K562 (cell line): ENCODE measurements around the gene USP17L22. TPM values are rescaled to one million over a fixed set of nuclear protein-coding genes. Genes with fewer than 3 reads are reported as not detected.
"Not testable (repeated sequence)": the region's sequence is repeated elsewhere in the genome, so short reads cannot be mapped to it uniquely, and the experiment has no call there.

Source experiments
- ATAC-seq: fragments of 200-7000 bp; cut with Tn5 transposase; 3 replicates; pipeline ENCODE4 v1.9.1; 2020; ENCODE audit warnings: moderate library complexity
- Bru-seq: library from RNA; stranded (reverse); fragments of 400-500 nt; gene quantifications from one replicate; lab custom pipeline; 2021; lab: Mats Ljungman, UMichigan
- BruChase-seq, 2 experiments: library from RNA; stranded (reverse); fragments of 400-500 nt; gene quantifications; one replicate each; lab custom pipeline; 2021; lab: Mats Ljungman, UMichigan
- BruUV-seq: library from RNA; stranded (reverse); fragments of 400-500 nt; replicated peaks from 2 replicates; lab custom pipeline; 2021; lab: Mats Ljungman, UMichigan
- CTCF ChIA-PET: fragments of 300-600 bp; formaldehyde crosslinking; extraction: SDS; loops from one replicate; lab custom pipeline; 2021; ENCODE audit warnings: low intra/inter-chr PET ratio; lab: Yijun Ruan, JAX
- POLR2A ChIA-PET: fragments of 300-600, 350-650 bp; sonication (Branson Sonifier 250); formaldehyde crosslinking; extraction: SDS; loops from one replicate; lab custom pipeline; 2021; ENCODE audit warnings: antibody characterized with exemption, inconsistent platforms; lab: Yijun Ruan, JAX
- DNase-seq, 4 experiments: peaks; one replicate each; pipeline versions ENCODE4 v3.0.0 to v3.0.0-alpha.2; 2011 to 2018; ENCODE audit warnings: low spot score in 3 of 4, mixed read lengths in 3 of 4; ENCODE audit errors: extremely low read depth in 1 of 4
- FAIRE-seq: peaks from 2 replicates; lab custom pipeline; 2011; peaks lifted over from hg19 to GRCh38; lab: Jason Lieb, UNC
- H2AFZ ChIP-seq: 2 replicates; pipeline ENCODE4 v1.6.0; 2011; ENCODE audit warnings: low read depth, low read length, control low read depth, inconsistent platforms
- H3K27ac ChIP-seq: fragments of 200-600 bp; 3 replicates; pipeline ENCODE4 v1.8.0; 2011; ENCODE audit warnings: low read depth, mild to moderate bottlenecking, control low read depth, inconsistent platforms, low read length, moderate library complexity, mixed read lengths; ENCODE audit errors: extremely low read depth
- H3K27me3 ChIP-seq, 2 experiments: fragments of 300-600 bp in 1 of 2; 2 replicates in 1 of 2; 3 replicates in 1 of 2; pipeline versions ENCODE4 v1.6.0 to v1.8.0; 2011; ENCODE audit warnings: inconsistent platforms in 2 of 2, low read length in 2 of 2, mild to moderate bottlenecking in 1 of 2, mixed read lengths in 1 of 2, moderate library complexity in 1 of 2; ENCODE audit not compliant: control insufficient read depth in 2 of 2, insufficient read depth in 2 of 2
- H3K36me3 ChIP-seq: fragments of 300-600 bp; 3 replicates; pipeline ENCODE4 v1.8.0; 2011; ENCODE audit warnings: mild to moderate bottlenecking, low read length, inconsistent platforms; ENCODE audit not compliant: control insufficient read depth, insufficient read depth
- H3K4me1 ChIP-seq, 2 experiments: fragments of 200-600 bp in 1 of 2; replicated peaks in 1 of 2; 2 replicates in 1 of 2; 3 replicates in 1 of 2; pipeline versions ENCODE4 v1.5.1 to v1.8.0; 2011; ENCODE audit warnings: inconsistent platforms in 2 of 2, low read length in 2 of 2, mild to moderate bottlenecking in 1 of 2, mixed read lengths in 1 of 2, moderate library complexity in 1 of 2; ENCODE audit not compliant: control insufficient read depth in 2 of 2, insufficient read depth in 2 of 2
- H3K4me2 ChIP-seq: 2 replicates; pipeline ENCODE4 v1.6.1; 2011; ENCODE audit warnings: low read length, control low read depth, inconsistent platforms, mixed read lengths; ENCODE audit not compliant: insufficient read depth
- H3K4me3 ChIP-seq: fragments of 200-600 bp; sonication (generic), shearing (Covaris generic); 2 replicates; pipeline ENCODE4 v1.5.1; 2016; ENCODE audit warnings: control low read depth, inconsistent platforms
- H3K79me2 ChIP-seq: fragments of 200-600 bp; 3 replicates; pipeline ENCODE4 v1.8.0; 2011; ENCODE audit warnings: low read length, inconsistent platforms; ENCODE audit not compliant: control insufficient read depth, insufficient read depth
- H3K9ac ChIP-seq, 2 experiments: 2 replicates each; pipeline versions ENCODE4 v1.6.0 to v1.6.1; 2011; ENCODE audit warnings: low read depth in 2 of 2, low read length in 2 of 2, control low read depth in 1 of 2, inconsistent platforms in 1 of 2, mild to moderate bottlenecking in 1 of 2, mixed read lengths in 1 of 2; ENCODE audit not compliant: insufficient read depth in 1 of 2
- H3K9me1 ChIP-seq: one replicate; pipeline ENCODE4 v1.6.0; 2011; ENCODE audit warnings: inconsistent platforms, mild to moderate bottlenecking, low read length, moderate library complexity; ENCODE audit not compliant: control insufficient read depth, insufficient read depth
- H3K9me3 ChIP-seq: replicated peaks from 2 replicates; pipeline ENCODE4 v1.5.1; 2011; ENCODE audit warnings: low read depth, low read length, inconsistent platforms; ENCODE audit not compliant: control insufficient read depth, insufficient read depth
- H4K20me1 ChIP-seq: replicated peaks from 2 replicates; pipeline ENCODE4 v1.6.1; 2011; ENCODE audit warnings: low read length, inconsistent platforms, mixed read lengths; ENCODE audit not compliant: control insufficient read depth, insufficient read depth
- WGBS: fragments of 100-300 bp; shearing (Covaris generic); methylation state at CpG from one replicate; pipeline ENCODE4 v1.1.6; 2016; ENCODE audit warnings: low coverage, mixed read lengths; ENCODE audit not compliant: insufficient coverage; ENCODE audit errors: missing lambda C conversion rate; 5-methylcytosine and 5-hydroxymethylcytosine counted together
- in situ Hi-C: fragments of 300-500 bp; cut with MboI; formaldehyde crosslinking; loops from 4 replicates; pipeline ENCODE4 v1.15.0; 2018; ENCODE audit warnings: inconsistent platforms, mixed read lengths
- intact Hi-C: fragments of 100-400 bp; cut with micrococcal nuclease; formaldehyde crosslinking; loops from 2 replicates; pipeline ENCODE4 v1.14.2; 2022
- long read RNA-seq, 3 experiments: library from polyadenylated mRNA in 2 of 3; library from RNA in 1 of 3; unstranded in 2 of 3; stranded (forward) in 1 of 3; transcript quantifications; one replicate each; pipeline ENCODE4 v2.0.0, GENCODE V29; 2019 to 2022
- polyA minus RNA-seq, 3 experiments: library from RNA; depleted of rRNA, polyadenylated mRNA; stranded (reverse); fragments of >200 nt; gene quantifications; 2 replicates each; pipeline ENCODE4 v1.2.3, GENCODE V29; 2011
- polyA plus RNA-seq, 8 experiments: library from polyadenylated mRNA; depleted of rRNA in 4 of 8; stranded (reverse) in 5 of 8; unstranded in 3 of 8; fragments of >200 nt; fragmentation: Nextera tagmentation in 2 of 8; fragmentation: Illumina TruSeq in 1 of 8; extraction: Ambion mirVana in 2 of 8; extraction: Trizol in 1 of 8; gene quantifications; 2 replicates each; pipeline versions ENCODE4 v1.2.1 to v1.2.3, GENCODE V29; 2011 to 2014; ENCODE audit warnings: inconsistent platforms in 1 of 8, missing spikeins in 1 of 8
- total RNA-seq, 7 experiments: library from RNA; depleted of rRNA in 6 of 7; stranded (reverse); fragments of >200 nt in 6 of 7; fragmentation: Illumina TruSeq in 2 of 7; extraction: Trizol in 2 of 7; gene quantifications; 2 replicates each; pipeline versions ENCODE4 v1.2.1 to v1.2.3, GENCODE V29; 2011 to 2021; ENCODE audit warnings: low replicate concordance in 1 of 7

Gene USP17L22
- not detected in 2 replicates for total RNA-seq (2011; cell fraction: chromatin; rRNA removed; ENCODE audit: low replicate concordance)
- total RNA-seq (2011; cell fraction: nucleolus; rRNA removed), result not detected in 2 replicates
- total RNA-seq (2011; cell fraction: nucleoplasm; rRNA removed), result not detected in 2 replicates
- total RNA-seq (2014; rRNA removed) (not detected in 2 replicates), total RNA-seq (2014; rRNA removed; fragmentation: Illumina TruSeq; extraction: Trizol) (not detected in 2 replicates), total RNA-seq (2015; rRNA removed; fragmentation: Illumina TruSeq; extraction: Trizol) (not detected in 2 replicates), total RNA-seq (2021) (not detected in 2 replicates), polyA plus RNA-seq (2011; rRNA removed) (not detected in 2 replicates), polyA plus RNA-seq (2014; fragmentation: Illumina TruSeq; extraction: Trizol) (not detected in 2 replicates), polyA plus RNA-seq (2014; fragmentation: Nextera tagmentation; extraction: Ambion mirVana) (not detected), polyA plus RNA-seq (2014; rRNA removed) (not detected in 2 replicates), polyA minus RNA-seq (2011; rRNA and poly(A)+ RNA removed) (not detected in 2 replicates), Bru-seq, nascent RNA (not detected), BruChase-seq, experiment 1, labeled RNA remaining after a 2-hour chase (not detected), BruChase-seq, experiment 2, labeled RNA remaining after a 6-hour chase (not detected)
- polyA plus RNA-seq (2011; cell fraction: cytosol; rRNA removed), result not detected in 2 replicates
- polyA plus RNA-seq (2011; cell fraction: nucleus; rRNA removed), result not detected in 2 replicates
- not detected in 2 replicates for polyA plus RNA-seq (2012)
- polyA minus RNA-seq (2011; cell fraction: cytosol; rRNA and poly(A)+ RNA removed), result not detected in 2 replicates
- not detected in 2 replicates for polyA minus RNA-seq (2011; cell fraction: nucleus; rRNA and poly(A)+ RNA removed)
- long read RNA-seq, experiment 1, result 0 reads
- long read RNA-seq, experiment 2, result 0 reads
- long read RNA-seq, experiment 3, result 0 reads

- H3K9me1 ChIP-seq, intact Hi-C loops, POLR2A ChIA-PET, CTCF ChIA-PET, H3K9ac ChIP-seq, H3K4me3 ChIP-seq, DNase-seq, H3K27me3 ChIP-seq, ATAC-seq, H2AFZ ChIP-seq, H3K79me2 ChIP-seq, H4K20me1 ChIP-seq, H3K36me3 ChIP-seq, H3K27ac ChIP-seq, H3K4me2 ChIP-seq, H3K9me3 ChIP-seq, BruUV-seq, FAIRE-seq, H3K4me1 ChIP-seq: not testable (repeated sequence)
- in situ Hi-C loops, result loop anchor here (25.0 kb wide), 1 partner anchor 280 kb away; no protein-coding TSS in a partner anchor
- no CpG with 5 or more reads among the region's 15 CpGs for WGBS
These were observed at the start of gene USP17L22 for GRCh38 chr4:9267319-9267718. TSS of gene USP17L22 (plus strand) at chr4:9267619. CDS start at chr4:9267619, 0 bp downstream.

GRCh38 chr4:9219852-9220251, 47.6 kb upstream of the USP17L22 start, which contains the start of gene USP17L12:
TSS of gene USP17L12 (plus strand) at chr4:9220152. CDS start at chr4:9220152, 0 bp downstream.
- ATAC-seq, H3K4me3 ChIP-seq, H3K9me3 ChIP-seq, H3K4me2 ChIP-seq, intact Hi-C loops, H3K9ac ChIP-seq, H3K27me3 ChIP-seq, H4K20me1 ChIP-seq, H3K79me2 ChIP-seq, POLR2A ChIA-PET, DNase-seq, H3K9me1 ChIP-seq, FAIRE-seq, H3K4me1 ChIP-seq, BruUV-seq, H3K36me3 ChIP-seq, CTCF ChIA-PET, H3K27ac ChIP-seq, H2AFZ ChIP-seq: not testable (repeated sequence)
- no CpG with 5 or more reads among the region's 13 CpGs for whole genome bisulfite sequencing
- in situ Hi-C loops, result loop anchor here (10.0 kb wide), 1 partner anchor 65 kb away; no protein-coding TSS in a partner anchor

GRCh38 chr4:9224596-9224995, 42.8 kb upstream of the USP17L22 start, which contains the start of gene USP17L13:
TSS of gene USP17L13 (plus strand) at chr4:9224896. CDS start at chr4:9224896, 0 bp downstream.
- H3K9ac ChIP-seq, H2AFZ ChIP-seq, ATAC-seq, H3K4me1 ChIP-seq, H3K27ac ChIP-seq, H3K36me3 ChIP-seq, H3K4me2 ChIP-seq, H3K4me3 ChIP-seq, H3K9me1 ChIP-seq, H3K79me2 ChIP-seq, BruUV-seq, intact Hi-C loops, FAIRE-seq, CTCF ChIA-PET, H3K9me3 ChIP-seq, DNase-seq, H4K20me1 ChIP-seq, POLR2A ChIA-PET, H3K27me3 ChIP-seq: not testable (repeated sequence)
- no CpG with 5 or more reads among the region's 14 CpGs for WGBS
- in situ Hi-C loops, result loop anchor here (10.0 kb wide), 1 partner anchor 70 kb away; no protein-coding TSS in a partner anchor
